ENCODE measurements around the gene SLC44A3. TPM values are rescaled to one million over a fixed set of nuclear protein-coding genes. Genes with fewer than 3 reads are reported as not detected.
A peak's percentile ranks its signal among the peaks of the same experiment; 100 is the strongest.

Gene SLC44A3
- total and polyA plus RNA-seq, 12 donors, result 4.2 to 26.2 (median 9.5) TPM

DNA sequence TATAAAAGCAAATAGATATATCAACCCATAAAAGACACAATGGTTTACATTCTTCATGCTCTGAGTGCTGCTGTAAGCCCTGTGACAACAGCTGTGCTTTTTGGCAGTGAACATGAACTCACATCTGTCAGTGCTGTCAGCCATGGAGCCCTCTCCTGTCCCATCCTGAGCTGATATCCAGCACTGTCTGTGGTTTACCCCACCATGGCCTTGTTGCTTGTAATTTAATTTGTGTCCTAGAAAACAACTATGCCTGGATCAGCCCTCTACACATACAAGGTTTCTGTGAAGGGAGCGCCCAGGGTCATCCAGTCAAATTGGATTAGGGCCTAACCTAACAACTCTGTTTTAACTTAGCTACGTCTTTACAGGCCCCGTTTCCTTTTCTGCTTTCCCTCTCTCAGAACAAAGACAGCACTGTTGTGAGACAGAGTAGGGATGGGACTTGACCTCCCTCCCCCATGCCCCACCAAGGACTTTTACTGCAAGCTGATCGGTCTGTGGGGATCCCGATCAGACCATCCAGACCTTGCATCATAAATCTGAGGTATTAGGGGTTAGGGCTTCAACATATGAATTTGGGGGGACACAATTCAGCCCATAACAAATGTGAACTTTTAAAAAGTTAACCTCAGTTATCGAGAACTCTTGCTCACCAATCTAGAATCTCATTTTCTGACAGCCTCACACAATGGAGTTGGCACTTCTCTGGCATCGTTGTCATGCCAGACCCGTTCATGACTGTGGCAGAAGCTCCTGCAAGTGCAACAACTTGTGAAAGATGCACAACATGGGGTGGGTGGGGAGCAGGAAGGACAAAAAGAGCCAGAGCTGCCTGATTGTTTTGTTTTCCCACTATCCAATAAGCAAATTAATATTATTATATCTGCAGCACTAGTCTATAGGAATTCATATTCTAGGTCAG lies 16.4 kb upstream of the SLC44A3 start:
- DNase-seq, result peak in 6 of 7 donors; percentile 18 to 86 (median 50)
- Histone ChIP-seq H3K27me3 (no peaks in the 10 kb centered on the region), H3K9me3 (replicated peaks in 1 of 3) (no peaks in the 10 kb centered on the region), H3K27ac (peak overlapping the region in 4 of 5 donors; percentile 23 to 70 (median 61)), H3K4me3 (no peak overlapping the region), H3K36me3 (replicated peaks in 1 of 2) (no peaks in the 10 kb centered on the region), H3K4me1 (replicated peaks in 1 of 2) (peaks cover 0 to 77% of the 10 kb centered on the region in 2 donors)
- WGBS, 4 donors, result 27 to 53% (median 42%) methylated on average over 8 of the region's 8 CpGs
- intact Hi-C loops (cut with DNase I), result loop anchor here (5.0 to 10.0 kb wide), 4 partner anchors 209 to 319 kb away; partner anchors contain the start of gene F3 (in 1 of the 2)
- TF ChIP-seq POLR2A (IDR thresholded peaks at IDR 0.05), result no peak
- TF ChIP-seq, protein P1, sequence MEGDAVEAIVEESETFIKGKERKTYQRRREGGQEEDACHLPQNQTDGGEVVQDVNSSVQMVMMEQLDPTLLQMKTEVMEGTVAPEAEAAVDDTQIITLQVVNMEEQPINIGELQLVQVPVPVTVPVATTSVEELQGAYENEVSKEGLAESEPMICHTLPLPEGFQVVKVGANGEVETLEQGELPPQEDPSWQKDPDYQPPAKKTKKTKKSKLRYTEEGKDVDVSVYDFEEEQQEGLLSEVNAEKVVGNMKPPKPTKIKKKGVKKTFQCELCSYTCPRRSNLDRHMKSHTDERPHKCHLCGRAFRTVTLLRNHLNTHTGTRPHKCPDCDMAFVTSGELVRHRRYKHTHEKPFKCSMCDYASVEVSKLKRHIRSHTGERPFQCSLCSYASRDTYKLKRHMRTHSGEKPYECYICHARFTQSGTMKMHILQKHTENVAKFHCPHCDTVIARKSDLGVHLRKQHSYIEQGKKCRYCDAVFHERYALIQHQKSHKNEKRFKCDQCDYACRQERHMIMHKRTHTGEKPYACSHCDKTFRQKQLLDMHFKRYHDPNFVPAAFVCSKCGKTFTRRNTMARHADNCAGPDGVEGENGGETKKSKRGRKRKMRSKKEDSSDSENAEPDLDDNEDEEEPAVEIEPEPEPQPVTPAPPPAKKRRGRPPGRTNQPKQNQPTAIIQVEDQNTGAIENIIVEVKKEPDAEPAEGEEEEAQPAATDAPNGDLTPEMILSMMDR (IDR thresholded peaks at IDR 0.05), result no peak

DNA sequence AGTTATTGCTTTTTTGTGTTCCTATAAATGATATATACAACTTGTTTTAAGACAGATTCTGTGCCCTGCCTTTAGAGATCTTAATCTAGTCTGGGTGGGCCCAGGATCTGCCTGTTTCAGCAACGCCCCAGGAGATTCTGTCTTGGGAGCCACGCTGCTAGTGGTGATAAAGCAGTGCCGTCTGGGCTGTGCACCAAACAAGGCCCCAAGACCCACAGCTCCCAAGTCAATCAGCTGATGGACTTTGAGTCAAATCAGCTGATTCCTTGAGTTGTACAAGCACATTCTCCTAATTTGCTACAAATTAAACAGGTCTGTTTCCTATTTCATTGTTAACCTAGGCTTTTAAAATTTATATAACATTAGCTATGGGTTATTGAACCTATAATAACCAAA lies 15.7 kb upstream of the SLC44A3 start:
- no peaks in the 10 kb centered on the region for H3K27me3 ChIP-seq
- WGBS, 4 donors, result 77 to 94% (median 85%) methylated on average over 3 of the region's 3 CpGs
- no peak overlapping the region for H3K4me3 ChIP-seq
- no peak for TF ChIP-seq POLR2A (IDR thresholded peaks at IDR 0.05)
- TF ChIP-seq, protein P1 (IDR thresholded peaks at IDR 0.05), result no peak
- peak overlapping the region in 2 of 5 donors; percentile 69 to 70 for H3K27ac ChIP-seq
- DNase-seq, result no peak
- no peaks in the 10 kb centered on the region for H3K36me3 ChIP-seq (replicated peaks in 1 of 2)
- peaks cover 0 to 75% of the 10 kb centered on the region in 2 donors for H3K4me1 ChIP-seq (replicated peaks in 1 of 2)
- intact Hi-C loops (cut with DNase I), result loop anchor here (5.0 to 10.0 kb wide), 4 partner anchors 210 to 320 kb away; partner anchors contain the start of gene F3 (in 1 of the 2)
- H3K9me3 ChIP-seq (replicated peaks in 1 of 3), result no peaks in the 10 kb centered on the region

GRCh38 chr1:94805912-94806311 lies 14.2 kb upstream of the SLC44A3 start:
- Histone ChIP-seq H3K36me3 (replicated peaks in 1 of 2) (no peaks in the 10 kb centered on the region), H3K27ac (no peak overlapping the region), H3K4me1 (replicated peaks in 1 of 2) (peaks cover 0 to 64% of the 10 kb centered on the region in 2 donors), H3K27me3 (no peaks in the 10 kb centered on the region), H3K4me3 (no peak overlapping the region), H3K9me3 (replicated peaks in 1 of 3) (no peaks in the 10 kb centered on the region)
- 13 to 17% (median 15%) methylated on average over 4 of the region's 4 CpGs for WGBS, 4 donors
- peak; percentile 46 to 87 (median 65) for DNase-seq
- TF ChIP-seq, protein P1 (IDR thresholded peaks at IDR 0.05), result peak; percentile 92 to 99 (median 98)
- no peak for TF ChIP-seq POLR2A (IDR thresholded peaks at IDR 0.05)
- intact Hi-C loops (cut with DNase I), result loop anchor here (5.0 to 10.0 kb wide), 3 partner anchors 204 to 321 kb away; no protein-coding TSS in a partner anchor

GRCh38 chr1:94806441-94806871 lies 13.7 kb upstream of the SLC44A3 start:
- Histone ChIP-seq H3K27ac (peak overlapping the region in 1 of 5 donors; percentile 10), H3K4me3 (no peak overlapping the region), H3K36me3 (replicated peaks in 1 of 2) (no peaks in the 10 kb centered on the region), H3K27me3 (no peaks in the 10 kb centered on the region), H3K9me3 (replicated peaks in 1 of 3) (no peaks in the 10 kb centered on the region), H3K4me1 (replicated peaks in 1 of 2) (peaks cover 0 to 59% of the 10 kb centered on the region in 2 donors)
- intact Hi-C loops (cut with DNase I), result loop anchor here (5.0 to 10.0 kb wide), 3 partner anchors 204 to 322 kb away; no protein-coding TSS in a partner anchor
- TF ChIP-seq, protein P1 (IDR thresholded peaks at IDR 0.05), result no peak
- TF ChIP-seq POLR2A (IDR thresholded peaks at IDR 0.05), result no peak
- DNase-seq, result no peak
- 33 to 44% (median 38%) methylated on average over 6 of the region's 6 CpGs for WGBS, 4 donors

Data from adrenal gland (tissue), 12 donors.